GM11168 (cell line): ENCODE results near the gene BHLHE40.

Experiments used
- in situ Hi-C: fragments of 300-500 bp; cut with MboI; formaldehyde crosslinking; loops from one replicate; pipeline ENCODE4 v1.12.0; 2022; ENCODE audit warnings: low sequenced_read_pairs; ENCODE audit not compliant: unreplicated experiment

Gene BHLHE40

GRCh38 chr3:4981665-4982494 is 2.6 kb downstream of the BHLHE40 start:
- in situ Hi-C loops = no loop called here

- in situ Hi-C loops = no loop called here
Measured at GRCh38 chr3:4982773-4983738, 3.8 kb downstream of the BHLHE40 start.

GRCh38 chr3:4983739-4984510 is 4.7 kb downstream of the BHLHE40 start:
- in situ Hi-C loops = no loop called here

GRCh38 chr3:4984511-4984864 is 5.3 kb downstream of the BHLHE40 start:
- in situ Hi-C loops = no loop called here

GRCh38 chr3:4985330-4986174 is 6.3 kb downstream of the BHLHE40 start:
- in situ Hi-C loops = no loop called here

- in situ Hi-C loops = no loop called here
Measured at GRCh38 chr3:4986175-4986781, 7.0 kb downstream of the BHLHE40 start.

GRCh38 chr3:4986782-4987537 is 7.7 kb downstream of the BHLHE40 start:
- in situ Hi-C loops = no loop called here

GRCh38 chr3:4987538-4988296 is 8.5 kb downstream of the BHLHE40 start:
- in situ Hi-C loops = no loop called here

- in situ Hi-C loops = no loop called here
Measured at GRCh38 chr3:4988983-4989834, 10.0 kb downstream of the BHLHE40 start.

GRCh38 chr3:4990069-4990468 is 10.8 kb downstream of the BHLHE40 start:
- in situ Hi-C loops = no loop called here

GRCh38 chr3:4992118-4992517 is 12.9 kb downstream of the BHLHE40 start:
- in situ Hi-C loops = no loop called here

- in situ Hi-C loops = no loop called here
Measured at GRCh38 chr3:4993276-4994143, 14.3 kb downstream of the BHLHE40 start.

- in situ Hi-C loops = no loop called here
Measured at GRCh38 chr3:4994144-4994730, 15.0 kb downstream of the BHLHE40 start.

GRCh38 chr3:4994823-4995499 is 15.7 kb downstream of the BHLHE40 start:
- in situ Hi-C loops = no loop called here

GRCh38 chr3:4995500-4996053 is 16.3 kb downstream of the BHLHE40 start:
- in situ Hi-C loops = no loop called here
